ENCODE results near the gene MYO19.

Gene MYO19

DNA sequence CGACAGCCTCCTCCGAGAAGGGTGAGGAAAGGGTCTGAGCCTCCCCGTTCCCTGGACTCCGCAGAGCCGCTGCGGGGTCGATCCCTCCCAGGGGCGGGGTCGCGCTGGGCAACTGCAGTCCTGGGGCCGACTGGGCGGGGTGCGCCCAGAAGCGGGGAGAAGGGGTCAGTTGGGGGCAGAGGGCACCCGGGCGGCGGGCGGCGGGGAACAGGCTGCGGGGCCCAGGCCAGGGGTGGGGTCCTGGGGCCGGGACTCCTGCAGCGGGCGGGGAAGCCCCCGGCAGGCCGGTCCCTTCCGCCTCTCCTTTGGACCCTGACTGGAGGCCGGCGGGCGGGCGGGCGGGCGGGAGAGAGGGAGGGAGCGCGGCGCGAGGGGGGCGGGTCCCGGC lies 10.4 kb upstream of the MYO19 start:
- DNase-seq (no peak), ATAC-seq (replicated peaks) (no peak)
- H3K4me3 Mint-ChIP-seq: peak overlapping the region; percentile 96
- no peaks in the 10 kb centered on the region for H3K9me3 Mint-ChIP-seq
- H3K27ac Mint-ChIP-seq: peak overlapping the region; percentile 98
- H3K36me3 Mint-ChIP-seq (ENCODE audit: insufficient read depth): peaks cover 59% of the 10 kb centered on the region
- no peaks in the 10 kb centered on the region for H3K27me3 Mint-ChIP-seq
- peaks cover 21 to 24% of the 10 kb centered on the region in 2 donors for H3K4me1 Mint-ChIP-seq (ENCODE audit: low read depth in 2 of 2)

DNA sequence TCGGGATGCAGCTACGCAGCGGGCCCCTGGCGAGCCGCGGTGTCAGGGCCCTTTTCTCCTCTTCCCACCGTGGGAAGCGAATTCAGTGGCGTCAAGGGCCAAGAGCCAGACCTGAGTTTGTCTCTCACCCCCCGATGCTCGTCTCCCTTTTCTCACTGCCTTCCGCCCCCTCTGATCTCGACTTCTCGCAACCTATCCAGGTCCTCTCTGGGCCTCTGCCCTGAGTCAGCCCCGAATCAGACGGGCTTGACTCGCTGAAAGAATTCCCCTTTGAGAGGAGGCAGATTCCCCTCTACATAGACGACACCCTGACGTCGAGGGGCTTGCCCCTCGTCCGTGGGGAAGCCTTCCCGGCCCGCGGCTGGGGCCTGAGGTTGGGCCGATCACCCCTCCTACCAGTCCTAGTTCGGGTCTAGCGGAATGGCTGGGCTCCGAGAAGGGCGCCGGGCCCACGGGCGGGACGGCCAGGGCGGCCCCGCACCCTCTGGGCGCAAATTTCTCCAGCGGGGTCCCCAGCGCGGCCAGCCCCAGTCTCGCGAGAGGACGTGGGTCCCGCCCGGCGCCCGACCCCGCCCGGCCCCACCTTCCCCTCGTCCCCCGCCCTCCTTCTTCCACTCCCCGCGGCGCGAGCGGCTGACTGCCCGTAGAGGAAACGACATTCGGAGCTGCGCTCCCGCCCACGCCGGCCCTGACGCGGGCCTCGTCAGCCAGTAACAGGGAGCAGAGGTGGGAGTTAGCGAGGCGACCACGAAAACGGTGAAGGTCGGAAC lies 9.8 kb upstream of the MYO19 start, which contains the start of gene GGNBP2:
TSS of gene GGNBP2 (plus strand) at position 613 of the 770 bp plus-strand sequence. CDS start 806 bp downstream, outside the sequence.
- DNase-seq (peak; percentile 88 to 90 (median 88)), ATAC-seq (replicated peaks) (peak; percentile 61)
- no peaks in the 10 kb centered on the region for H3K9me3 Mint-ChIP-seq
- no peaks in the 10 kb centered on the region for H3K27me3 Mint-ChIP-seq
- H3K4me3 Mint-ChIP-seq: peak within 1 kb of the TSS; percentile 96
- peaks cover 56% of the 10 kb centered on the region for H3K36me3 Mint-ChIP-seq (ENCODE audit: insufficient read depth)
- peaks cover 18 to 22% of the 10 kb centered on the region in 2 donors for H3K4me1 Mint-ChIP-seq (ENCODE audit: low read depth in 2 of 2)
- peak within 1 kb of the TSS; percentile 98 for H3K27ac Mint-ChIP-seq

DNA sequence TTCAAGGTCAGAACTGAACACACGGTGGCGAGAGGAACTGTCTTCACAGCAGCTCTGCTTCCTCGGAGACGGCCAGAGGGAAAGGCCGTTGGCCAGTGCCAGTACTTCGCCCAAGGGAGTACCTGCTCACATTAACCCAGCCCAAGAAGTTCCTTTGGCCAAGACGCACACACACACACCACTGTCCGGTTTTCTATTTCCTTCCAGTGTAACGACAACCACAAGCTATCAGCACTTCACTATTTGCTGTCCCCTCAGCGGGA lies 9.3 kb upstream of the MYO19 start:
- H3K36me3 Mint-ChIP-seq (ENCODE audit: insufficient read depth): peaks cover 51% of the 10 kb centered on the region
- peaks cover 18 to 22% of the 10 kb centered on the region in 2 donors for H3K4me1 Mint-ChIP-seq (ENCODE audit: low read depth in 2 of 2)
- H3K27me3 Mint-ChIP-seq: no peaks in the 10 kb centered on the region
- ATAC-seq (replicated peaks): no peak
- peak overlapping the region; percentile 98 for H3K27ac Mint-ChIP-seq
- DNase-seq: no peak
- H3K9me3 Mint-ChIP-seq: no peaks in the 10 kb centered on the region
- H3K4me3 Mint-ChIP-seq: peak overlapping the region; percentile 96

DNA sequence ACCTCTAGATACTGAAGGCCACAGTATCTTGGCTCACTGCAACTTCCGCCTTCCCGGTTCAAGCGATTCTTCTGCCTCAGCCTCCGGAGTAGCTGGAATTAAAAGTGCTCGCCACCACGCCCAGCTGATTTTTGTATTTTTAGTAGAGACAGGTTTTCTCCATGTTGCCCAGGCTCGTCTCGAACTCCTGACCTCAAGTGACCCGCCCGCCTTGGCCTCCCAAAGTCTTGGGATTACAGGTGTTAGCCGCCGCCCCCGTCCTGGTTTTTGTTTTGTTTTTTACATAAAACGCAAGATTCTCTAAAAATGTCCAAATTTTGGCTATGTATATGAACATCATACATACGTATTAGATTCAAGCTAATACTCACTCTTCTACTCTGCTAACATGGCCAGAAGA lies 8.1 kb upstream of the MYO19 start:
- H3K4me1 Mint-ChIP-seq (ENCODE audit: low read depth in 2 of 2): peaks cover 13 to 18% of the 10 kb centered on the region in 2 donors
- ATAC-seq (replicated peaks) (no peak), DNase-seq (no peak)
- no peak overlapping the region for H3K27ac Mint-ChIP-seq
- H3K36me3 Mint-ChIP-seq (ENCODE audit: insufficient read depth): peaks cover 42% of the 10 kb centered on the region
- H3K27me3 Mint-ChIP-seq: no peaks in the 10 kb centered on the region
- H3K4me3 Mint-ChIP-seq: no peak overlapping the region
- no peaks in the 10 kb centered on the region for H3K9me3 Mint-ChIP-seq

DNA sequence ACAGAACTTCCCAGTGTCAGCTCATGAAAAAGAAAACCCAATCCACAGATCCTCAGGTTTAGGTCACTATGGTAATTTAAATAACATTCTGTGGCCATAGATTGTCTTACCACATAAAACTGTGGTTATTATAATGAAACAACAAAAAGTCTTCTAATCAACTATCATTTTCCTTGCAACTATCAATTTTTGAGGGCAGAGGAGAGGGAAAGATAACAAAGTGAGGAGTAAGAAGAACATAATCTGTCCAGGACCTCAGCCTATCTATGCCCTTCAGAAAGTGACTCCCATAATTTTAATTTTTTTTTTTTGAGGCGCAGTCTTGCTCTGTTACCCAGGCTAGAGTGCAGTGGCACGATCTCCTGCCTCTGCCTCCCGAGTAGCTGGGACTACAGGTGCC lies 6.0 kb upstream of the MYO19 start:
- Mint-ChIP-seq H3K36me3 (ENCODE audit: insufficient read depth) (peaks cover 30% of the 10 kb centered on the region), H3K27ac (no peak overlapping the region), H3K27me3 (no peaks in the 10 kb centered on the region), H3K9me3 (no peaks in the 10 kb centered on the region), H3K4me3 (no peak overlapping the region), H3K4me1 (ENCODE audit: low read depth in 2 of 2) (peaks cover 8 to 13% of the 10 kb centered on the region in 2 donors)
- DNase-seq: no peak
- ATAC-seq (replicated peaks): no peak

DNA sequence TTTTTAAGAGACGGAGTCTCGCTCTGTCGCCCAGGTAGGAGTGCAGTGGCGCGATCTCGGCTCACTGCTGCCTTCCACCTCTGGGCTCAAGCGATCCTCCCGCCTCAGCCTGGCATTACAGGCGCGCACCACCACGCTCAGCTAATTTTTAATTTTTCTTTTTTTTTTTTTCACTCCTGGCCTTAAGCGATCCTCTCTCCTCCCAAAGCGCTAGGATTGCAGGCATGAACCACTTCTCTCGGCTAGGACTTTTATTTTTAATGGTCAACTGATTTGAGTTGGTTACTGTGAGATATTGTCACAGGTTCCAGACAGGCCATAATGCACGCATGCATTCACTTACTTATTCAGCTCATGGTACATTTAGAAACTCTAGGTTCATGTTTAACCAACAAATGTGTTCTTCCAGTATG lies 1.0 kb upstream of the MYO19 start:
- peak overlapping the region; percentile 93 to 99 for H3K4me3 Mint-ChIP-seq
- ATAC-seq (replicated peaks): no peak
- H3K4me1 Mint-ChIP-seq (ENCODE audit: low read depth in 2 of 2): peaks cover 13 to 26% of the 10 kb centered on the region in 2 donors
- peak overlapping the region; percentile 96 to 97 for H3K27ac Mint-ChIP-seq
- no peak for DNase-seq
- no peaks in the 10 kb centered on the region for H3K27me3 Mint-ChIP-seq
- H3K36me3 Mint-ChIP-seq (ENCODE audit: insufficient read depth): peaks cover 23% of the 10 kb centered on the region
- H3K9me3 Mint-ChIP-seq: no peaks in the 10 kb centered on the region

DNA sequence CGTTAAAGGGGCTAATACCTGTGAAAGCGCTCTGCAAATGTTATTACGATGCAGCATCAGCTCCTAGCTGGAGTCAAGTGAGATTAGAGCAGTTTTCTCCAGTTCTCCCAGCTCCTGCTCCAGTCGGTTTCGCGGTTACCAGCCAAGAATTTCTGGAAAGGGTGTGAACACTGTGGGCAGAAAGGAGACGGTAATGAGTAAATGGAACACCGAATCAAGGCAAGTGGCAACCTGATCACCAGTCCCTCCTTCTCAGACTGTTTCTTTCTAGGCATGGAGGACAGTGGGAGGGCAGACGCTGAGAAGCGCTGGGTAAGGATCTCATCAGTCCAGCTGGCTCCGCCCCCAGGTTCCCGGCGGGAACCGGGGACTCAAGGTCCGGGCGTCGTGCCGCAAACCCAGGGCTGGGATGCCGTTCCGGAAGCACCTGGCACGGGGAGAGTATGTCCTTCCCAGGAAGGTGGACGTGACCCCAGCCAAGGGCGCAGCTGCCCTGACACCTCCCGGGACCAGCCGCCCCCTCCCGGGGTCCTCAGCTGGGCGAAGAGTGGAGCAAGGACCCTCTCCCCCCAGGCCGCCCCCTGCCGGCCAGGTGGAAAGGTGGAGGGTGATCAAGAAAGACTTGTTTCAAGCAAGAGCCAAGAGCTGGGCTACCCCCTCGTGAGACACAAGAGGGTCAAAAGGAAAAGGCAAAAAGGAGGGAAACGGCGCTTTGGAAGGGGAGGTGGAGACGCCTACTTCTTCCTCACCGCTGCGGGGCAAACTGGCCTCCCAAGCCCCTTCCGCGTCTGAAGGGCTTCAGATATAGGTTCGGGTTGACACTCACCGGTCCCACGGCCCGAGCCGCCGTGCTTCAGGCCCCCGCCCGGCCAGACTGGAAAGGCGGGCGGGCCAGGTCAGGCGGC lies 481 bp downstream of the MYO19 start:
- Mint-ChIP-seq H3K4me1 (ENCODE audit: low read depth in 2 of 2) (peaks cover 14 to 26% of the 10 kb centered on the region in 2 donors), H3K36me3 (ENCODE audit: insufficient read depth) (peaks cover 20% of the 10 kb centered on the region), H3K27ac (peak overlapping the region; percentile 96 to 97), H3K27me3 (no peaks in the 10 kb centered on the region), H3K9me3 (no peaks in the 10 kb centered on the region), H3K4me3 (peak overlapping the region; percentile 93 to 99)
- DNase-seq (peak; percentile 22 to 49 (median 28)), ATAC-seq (replicated peaks) (peak; percentile 22)

DNA sequence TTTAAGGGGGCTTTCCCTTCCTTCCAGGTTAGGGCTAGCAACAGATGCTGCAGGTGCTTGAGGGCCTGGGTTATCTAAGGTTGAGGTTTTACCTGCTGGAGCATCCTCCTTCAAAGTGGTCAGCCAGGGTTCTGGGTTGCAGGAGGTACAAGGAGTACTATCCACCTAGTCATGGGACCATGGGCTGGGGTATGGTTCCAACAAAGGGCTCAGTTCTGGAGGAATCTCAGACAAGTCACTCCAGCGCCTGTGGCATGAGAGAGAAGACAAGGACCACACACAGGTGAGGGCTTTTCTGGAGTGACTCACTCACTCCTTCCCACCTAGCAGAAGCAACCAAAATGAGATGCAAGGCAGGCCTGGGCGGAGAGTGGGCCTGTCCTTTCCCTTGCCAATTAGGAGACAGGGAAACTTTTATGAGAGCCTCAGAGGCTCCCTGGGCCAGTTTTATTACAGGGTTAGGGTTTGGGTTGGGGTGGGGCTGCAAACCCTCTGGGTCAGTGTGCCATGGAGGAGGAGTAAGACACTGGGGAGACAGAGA lies 2.2 kb downstream of the MYO19 start:
- Mint-ChIP-seq H3K4me3 (peak overlapping the region in 1 of 2 donors; percentile 43), H3K27me3 (no peaks in the 10 kb centered on the region), H3K9me3 (no peaks in the 10 kb centered on the region), H3K4me1 (ENCODE audit: low read depth in 2 of 2) (peaks cover 15 to 26% of the 10 kb centered on the region in 2 donors), H3K27ac (no peak overlapping the region), H3K36me3 (ENCODE audit: insufficient read depth) (peaks cover 27% of the 10 kb centered on the region)
- ATAC-seq (replicated peaks) (no peak), DNase-seq (no peak)

DNA sequence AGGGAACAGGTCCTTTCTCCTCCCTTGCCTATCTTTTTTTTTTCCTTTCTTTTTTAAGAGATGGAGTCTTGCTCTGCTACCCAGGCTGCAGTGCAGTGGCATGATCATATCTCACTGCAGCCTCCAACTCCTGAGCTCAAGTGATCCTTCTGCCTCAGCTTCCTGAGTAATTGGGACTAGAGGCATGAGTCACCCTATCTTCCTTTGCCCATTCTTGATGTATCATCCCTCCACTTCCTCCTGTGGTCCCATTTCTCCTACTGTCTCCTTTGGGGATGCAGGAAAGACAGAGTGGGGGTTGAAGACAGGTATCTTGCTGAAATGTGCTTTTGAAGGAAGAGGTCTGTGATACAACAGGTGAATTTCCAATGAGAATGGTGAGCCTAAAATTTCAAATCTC lies 5.5 kb downstream of the MYO19 start:
- Mint-ChIP-seq H3K4me1 (ENCODE audit: low read depth in 2 of 2) (peaks cover 15 to 16% of the 10 kb centered on the region in 2 donors), H3K9me3 (no peaks in the 10 kb centered on the region), H3K36me3 (ENCODE audit: insufficient read depth) (peaks cover 27% of the 10 kb centered on the region), H3K4me3 (no peak overlapping the region), H3K27me3 (no peaks in the 10 kb centered on the region), H3K27ac (peak overlapping the region; percentile 2 to 41)
- ATAC-seq (replicated peaks) (no peak), DNase-seq (no peak)

DNA sequence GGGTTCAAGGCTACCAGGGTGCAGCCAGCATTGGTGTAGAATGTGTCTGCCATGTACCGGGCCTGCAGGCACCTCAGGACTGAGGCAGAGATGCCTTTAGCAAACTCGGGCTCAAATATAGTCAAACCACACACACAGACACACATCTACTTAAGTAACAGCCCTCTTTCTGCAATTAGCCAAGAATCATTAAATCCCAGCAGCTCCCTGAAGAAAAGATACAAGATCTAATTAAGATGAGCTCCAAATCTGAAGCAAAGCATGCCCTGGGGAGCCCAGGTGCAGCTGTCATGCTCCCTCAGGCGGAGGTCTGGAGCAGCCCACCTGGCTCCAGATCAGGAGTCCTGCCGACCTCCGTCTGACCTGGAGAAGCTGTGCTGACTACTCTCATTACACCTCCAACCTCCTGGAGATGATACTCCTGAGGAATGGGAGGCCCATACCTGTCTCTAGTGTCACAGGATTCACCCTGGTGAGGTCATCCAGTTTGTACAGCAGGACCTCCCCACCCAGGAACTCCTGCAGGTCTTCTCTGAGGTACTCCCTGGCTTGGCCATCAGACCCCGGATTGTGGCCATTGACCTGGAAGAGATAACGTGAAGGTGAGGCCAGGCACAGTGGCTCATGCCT lies 6.9 kb downstream of the MYO19 start:
- Mint-ChIP-seq H3K36me3 (ENCODE audit: insufficient read depth) (peaks cover 28% of the 10 kb centered on the region), H3K27ac (peak overlapping the region in 1 of 2 donors; percentile 3)
- ATAC-seq (replicated peaks): no peak

DNA sequence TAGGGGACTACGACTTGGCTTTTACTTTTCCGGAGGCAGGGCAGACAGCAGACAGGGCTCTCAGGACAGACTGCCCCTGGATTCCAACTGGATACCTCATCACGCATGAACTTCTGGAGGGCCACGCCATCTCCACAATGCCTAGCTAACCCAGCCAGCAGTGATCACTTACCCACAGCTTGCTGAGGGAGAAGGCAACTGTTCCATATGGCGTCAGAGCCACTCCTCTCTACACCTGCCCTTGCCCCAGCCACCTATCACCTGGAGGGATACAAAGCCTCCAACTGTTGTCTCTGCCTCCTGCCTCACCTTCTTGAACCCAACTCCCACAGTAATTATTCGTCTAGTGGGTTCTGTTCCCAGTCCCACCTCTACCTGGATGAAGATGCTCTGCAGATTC lies 8.8 kb downstream of the MYO19 start:
- Mint-ChIP-seq H3K36me3 (ENCODE audit: insufficient read depth) (peaks cover 40% of the 10 kb centered on the region), H3K27ac (peak overlapping the region in 1 of 2 donors; percentile 3), H3K4me1 (ENCODE audit: low read depth in 2 of 2) (peaks cover 5 to 7% of the 10 kb centered on the region in 2 donors), H3K27me3 (no peaks in the 10 kb centered on the region), H3K9me3 (no peaks in the 10 kb centered on the region), H3K4me3 (no peak overlapping the region)
- DNase-seq (no peak), ATAC-seq (replicated peaks) (no peak)

More for the DNA sequence above, 6.9 kb downstream of the MYO19 start:
- no peak overlapping the region for H3K4me3 Mint-ChIP-seq
- H3K4me1 Mint-ChIP-seq (ENCODE audit: low read depth in 2 of 2): peaks cover 5 to 11% of the 10 kb centered on the region in 2 donors
- no peaks in the 10 kb centered on the region for H3K27me3 Mint-ChIP-seq
- no peaks in the 10 kb centered on the region for H3K9me3 Mint-ChIP-seq
- no peak for DNase-seq

DNA sequence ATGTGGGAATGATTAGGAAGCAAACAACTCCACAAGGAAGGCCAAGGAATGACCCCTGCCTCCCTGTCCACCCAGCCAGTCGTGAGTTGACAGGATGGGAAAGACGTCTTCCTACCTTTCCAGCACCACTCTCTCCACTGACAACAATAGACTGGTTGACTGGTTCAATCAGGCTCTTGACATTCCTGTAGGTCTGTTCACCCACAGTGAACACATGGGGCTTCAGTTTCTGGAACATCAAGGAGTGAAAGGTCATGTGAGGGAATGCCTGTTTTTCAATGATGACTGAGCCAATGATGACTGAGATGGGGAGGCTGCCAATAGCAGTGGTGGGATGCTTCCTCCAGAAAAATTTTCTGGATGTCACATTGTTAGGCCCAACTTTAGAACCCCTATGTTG lies 9.6 kb downstream of the MYO19 start:
- no peak overlapping the region for H3K4me3 Mint-ChIP-seq
- H3K4me1 Mint-ChIP-seq (ENCODE audit: low read depth in 2 of 2): peaks cover 5 to 7% of the 10 kb centered on the region in 2 donors
- H3K36me3 Mint-ChIP-seq (ENCODE audit: insufficient read depth): peaks cover 44% of the 10 kb centered on the region
- no peaks in the 10 kb centered on the region for H3K27me3 Mint-ChIP-seq
- no peak overlapping the region for H3K27ac Mint-ChIP-seq
- H3K9me3 Mint-ChIP-seq: no peaks in the 10 kb centered on the region
- DNase-seq: no peak
- no peak for ATAC-seq (replicated peaks)

DNA sequence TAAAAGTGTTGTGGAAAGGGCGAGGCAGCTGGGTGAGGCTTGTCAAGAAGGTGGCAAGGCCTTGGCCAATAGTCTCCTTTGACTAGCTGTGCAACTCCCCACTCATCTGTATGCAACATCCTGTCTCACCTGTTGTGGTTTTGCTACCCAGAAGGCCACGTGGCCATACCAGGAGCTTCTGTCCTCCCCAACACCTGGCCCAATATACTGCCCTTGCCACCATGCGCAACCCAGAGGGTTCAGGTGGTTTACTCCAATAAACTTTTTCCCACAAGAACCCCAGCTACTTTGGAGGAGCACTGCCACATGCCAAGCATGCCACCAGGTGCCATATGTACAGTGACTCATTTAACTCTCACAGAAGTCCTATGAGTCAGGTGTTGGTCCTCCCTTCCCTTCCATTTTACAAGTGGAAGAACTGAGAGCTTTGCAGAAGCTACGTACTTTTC lies 10.2 kb downstream of the MYO19 start:
- no peak for ATAC-seq (replicated peaks)
- peaks cover 44% of the 10 kb centered on the region for H3K36me3 Mint-ChIP-seq (ENCODE audit: insufficient read depth)
- peak overlapping the region in 1 of 2 donors; percentile 59 for H3K27ac Mint-ChIP-seq
- DNase-seq: no peak
- H3K9me3 Mint-ChIP-seq: no peaks in the 10 kb centered on the region
- H3K4me3 Mint-ChIP-seq: no peak overlapping the region
- H3K4me1 Mint-ChIP-seq (ENCODE audit: low read depth in 2 of 2): peaks cover 5 to 7% of the 10 kb centered on the region in 2 donors
- no peaks in the 10 kb centered on the region for H3K27me3 Mint-ChIP-seq

Data from effector memory CD8-positive, alpha-beta T cell (primary cell).